Measurements from ENCODE around the gene SOCS6.

SOCS6 gene

DNA sequence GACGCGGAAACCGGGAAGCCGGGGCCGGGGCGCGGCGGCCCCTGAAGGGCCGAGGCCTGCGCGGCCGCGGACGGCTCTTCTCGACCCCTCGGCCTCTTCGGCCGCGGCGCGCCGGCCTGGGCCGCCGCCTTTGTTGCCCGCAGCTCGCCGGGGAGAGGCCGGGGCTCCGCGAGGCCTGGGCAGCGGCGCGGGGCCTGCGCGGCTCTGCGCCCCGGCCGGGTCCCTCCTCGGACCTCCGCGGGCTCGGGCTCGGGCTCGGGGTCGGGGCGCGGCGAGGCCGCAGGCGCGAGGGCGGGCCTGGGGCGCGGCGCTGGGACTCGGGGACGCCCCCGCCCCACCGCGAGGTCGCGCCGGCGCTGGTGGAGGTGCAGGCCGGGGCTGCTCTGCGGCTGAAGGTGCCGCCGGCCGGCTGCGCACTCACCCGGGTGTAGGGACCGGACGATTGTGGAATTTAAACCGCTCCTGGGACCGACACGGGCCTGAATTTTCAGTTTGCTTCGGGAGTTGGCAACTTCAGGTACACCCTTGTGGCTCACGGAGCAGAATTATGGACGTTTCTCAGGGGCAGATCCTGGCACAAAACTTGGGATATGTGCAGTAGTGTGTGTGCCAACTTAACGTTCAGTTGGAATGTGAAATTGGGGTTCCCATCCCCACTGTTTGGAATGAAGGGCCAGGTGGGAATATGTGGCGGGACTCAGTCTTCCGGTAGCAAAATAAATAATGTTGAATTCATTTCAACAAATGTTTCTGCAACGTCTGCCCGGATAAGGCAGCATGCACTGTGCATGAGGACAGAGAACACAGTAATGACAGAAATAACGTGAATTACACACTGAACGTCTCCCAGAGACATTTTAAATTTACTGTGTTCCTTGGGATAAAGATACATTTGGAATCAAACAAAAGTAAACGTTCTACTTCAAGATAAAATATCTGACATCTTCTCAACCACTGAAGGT is 787 bp downstream of the SOCS6 start:
- DNase-seq (ENCODE audit: low spot score): no peak

DNA sequence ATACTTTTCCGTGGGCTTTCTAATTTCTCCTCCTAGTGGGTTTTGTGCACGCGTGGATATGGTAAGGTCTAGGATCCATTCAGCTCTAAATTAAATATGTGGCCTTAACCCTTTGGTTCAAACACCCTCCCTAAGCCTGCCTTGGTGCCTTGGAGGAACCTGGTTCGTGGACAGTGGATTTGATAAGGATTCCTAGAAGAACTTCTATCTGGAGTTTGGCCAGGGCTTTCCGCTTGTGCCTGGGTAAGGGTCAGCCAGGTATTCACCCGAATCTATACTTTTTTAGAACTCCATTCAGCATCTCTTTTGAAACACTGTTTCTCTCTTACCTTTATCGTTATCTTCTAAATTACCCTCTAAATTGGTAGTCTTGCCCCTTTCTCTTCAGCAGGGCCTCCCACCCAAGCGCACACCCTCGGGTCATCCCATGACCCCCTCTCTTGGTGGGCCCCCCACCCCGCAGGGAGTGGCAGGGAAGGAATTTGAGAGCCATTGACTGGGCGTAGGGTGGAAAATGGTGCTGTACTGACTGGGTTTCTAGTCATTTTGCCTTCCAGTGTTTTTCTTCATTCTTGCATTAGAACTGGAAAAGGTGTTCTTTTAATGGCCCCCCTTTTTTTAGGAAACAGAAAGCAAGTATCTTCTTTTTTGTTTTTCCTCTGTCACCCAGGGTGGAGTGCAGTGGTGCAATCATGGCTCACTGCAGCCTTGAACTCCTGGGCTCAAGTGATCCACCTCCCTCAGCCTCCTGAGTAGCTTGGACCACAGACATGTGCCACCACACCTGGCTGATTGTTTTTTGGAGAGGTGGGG is 1.8 kb downstream of the SOCS6 start:
- DNase-seq (ENCODE audit: low spot score): no peak

DNA sequence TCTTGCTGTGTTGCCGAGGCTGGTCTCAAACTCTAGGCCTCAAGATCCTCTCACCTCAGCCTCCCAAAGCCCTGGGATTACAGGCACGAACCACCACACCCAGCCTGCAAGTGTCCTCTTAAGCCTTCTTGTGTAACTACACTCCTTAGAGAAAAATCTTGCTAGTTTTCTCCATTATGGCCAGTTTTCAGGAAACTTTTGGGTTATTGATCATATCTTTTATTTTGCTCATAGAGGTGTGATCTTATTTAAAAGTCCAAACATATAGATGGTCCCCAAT is 2.4 kb downstream of the SOCS6 start:
- no peak for DNase-seq (ENCODE audit: low spot score)

- no peak for DNase-seq (ENCODE audit: low spot score)
Observed at GRCh38 chr18:70292628-70293027, 3.8 kb downstream of the SOCS6 start.

DNA sequence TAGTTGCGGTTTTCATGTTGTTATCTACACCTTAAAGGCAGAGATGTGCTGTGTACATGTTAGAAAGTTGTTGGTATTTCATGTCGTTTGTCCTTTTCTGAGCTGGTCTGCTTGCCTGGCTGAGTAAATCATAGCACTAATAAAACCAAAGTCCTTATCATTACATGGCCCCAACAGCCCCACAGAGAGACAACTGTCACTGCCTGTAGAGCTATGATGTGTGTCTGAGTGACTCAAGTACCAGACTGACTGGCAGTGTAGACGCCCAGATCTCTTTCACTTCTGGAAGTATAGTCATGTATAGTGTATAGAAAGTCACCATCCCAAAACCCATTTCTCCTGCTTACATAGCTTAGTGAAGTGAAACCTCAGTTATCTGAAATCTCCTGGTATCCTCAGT is 4.3 kb downstream of the SOCS6 start:
- DNase-seq (ENCODE audit: low spot score): no peak

DNA sequence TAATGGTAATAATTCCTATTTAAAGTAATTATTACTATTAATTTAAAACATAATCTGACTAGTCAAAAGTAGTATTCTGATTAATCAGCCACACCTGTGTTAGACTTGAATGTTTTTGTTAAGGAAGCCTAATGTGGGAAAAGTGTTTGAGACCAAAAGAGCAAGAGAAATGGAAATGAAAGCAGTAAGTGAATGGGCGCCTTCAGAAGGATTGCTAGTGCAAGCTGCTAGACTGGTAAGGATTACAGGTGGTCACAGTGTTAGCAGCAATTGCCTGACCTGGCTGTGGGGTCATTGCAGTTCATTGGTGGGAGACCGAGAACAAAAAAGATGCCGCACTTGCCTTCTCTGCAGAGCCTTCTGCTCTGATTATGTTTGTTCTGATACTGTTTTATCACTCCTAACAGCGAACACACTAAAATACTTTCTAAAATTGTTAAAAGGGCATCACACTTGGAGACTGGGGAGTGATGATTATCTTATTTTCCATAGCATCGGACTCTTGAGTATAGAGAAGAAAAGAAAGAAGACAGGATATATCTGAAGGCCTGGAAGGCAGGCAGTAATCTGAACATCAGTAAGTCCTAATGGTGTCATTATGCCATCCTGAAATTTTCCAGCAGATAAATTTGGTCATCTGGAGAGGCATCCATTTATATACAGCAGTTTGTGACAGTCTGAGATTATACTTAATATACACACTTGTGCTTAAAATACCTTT is 5.8 kb downstream of the SOCS6 start:
- no peak for DNase-seq (ENCODE audit: low spot score)

DNA sequence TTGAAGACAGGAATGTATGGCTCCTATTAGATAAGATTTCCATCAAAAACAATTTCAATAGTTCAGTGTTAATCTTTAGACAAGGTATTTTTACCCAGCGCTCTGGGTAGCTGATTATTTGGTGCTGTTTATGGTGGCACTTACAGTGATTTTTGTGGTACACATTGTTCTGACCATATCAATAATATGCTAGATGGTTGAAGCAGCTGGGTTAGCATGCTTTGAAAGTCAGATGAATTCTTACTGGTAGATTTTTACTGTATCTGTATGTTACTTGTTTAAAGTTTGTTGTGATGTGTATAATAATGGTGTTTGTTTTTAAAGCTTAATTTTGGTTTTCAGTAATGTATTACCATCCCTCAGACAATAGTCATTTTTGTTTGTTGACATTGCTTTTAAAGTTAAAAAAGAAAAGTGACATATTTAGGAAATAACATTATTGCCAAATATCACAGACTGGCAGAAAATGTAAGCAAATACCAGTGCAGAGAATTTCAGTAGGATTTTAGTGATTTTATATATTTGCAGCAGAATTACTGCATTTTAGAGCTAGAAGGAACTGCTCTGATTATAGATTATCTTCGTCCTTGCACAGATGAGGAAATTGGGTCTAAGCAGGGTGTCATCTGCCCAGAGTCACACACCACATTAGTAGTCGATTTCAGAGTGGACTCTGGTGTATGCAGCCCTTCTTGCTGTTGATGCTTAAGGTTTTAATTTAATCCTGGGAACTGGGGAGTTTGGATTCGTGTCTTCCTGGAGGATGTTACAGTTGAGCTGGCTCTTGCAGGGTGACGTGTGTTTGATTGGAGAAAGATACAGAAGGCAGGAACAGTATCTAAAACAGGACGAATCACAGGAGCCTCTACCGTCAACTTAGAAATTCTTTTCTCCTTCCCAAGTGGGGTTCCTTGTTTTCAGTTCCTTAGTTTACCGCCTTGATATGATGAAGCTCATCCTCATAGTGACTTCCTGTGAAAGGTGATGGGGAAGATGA is 6.6 kb downstream of the SOCS6 start:
- no peak for DNase-seq (ENCODE audit: low spot score)

DNA sequence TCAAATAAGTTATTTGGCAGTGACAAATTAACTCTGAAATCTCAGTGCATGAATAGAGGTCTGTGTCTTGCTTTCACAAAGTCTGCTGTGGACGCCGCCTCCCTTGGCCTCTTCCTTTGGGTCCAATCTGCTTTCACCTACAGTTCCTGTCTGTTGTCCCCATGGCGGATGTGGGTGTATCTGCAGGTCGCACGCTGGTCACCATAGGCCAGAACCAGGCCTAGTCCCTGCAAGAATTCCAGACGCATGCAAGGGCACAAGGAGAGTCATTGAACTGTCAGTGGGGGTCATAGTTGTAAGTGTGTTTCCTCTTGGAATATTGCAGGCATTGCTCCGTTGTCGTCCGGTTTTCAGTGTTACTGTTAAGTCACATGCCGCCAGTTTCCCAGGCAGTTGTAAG is 7.4 kb downstream of the SOCS6 start:
- DNase-seq (ENCODE audit: low spot score): peak; percentile 37

- DNase-seq (ENCODE audit: low spot score): no peak
Observed at GRCh38 chr18:70296781-70297180, 7.9 kb downstream of the SOCS6 start.

DNA sequence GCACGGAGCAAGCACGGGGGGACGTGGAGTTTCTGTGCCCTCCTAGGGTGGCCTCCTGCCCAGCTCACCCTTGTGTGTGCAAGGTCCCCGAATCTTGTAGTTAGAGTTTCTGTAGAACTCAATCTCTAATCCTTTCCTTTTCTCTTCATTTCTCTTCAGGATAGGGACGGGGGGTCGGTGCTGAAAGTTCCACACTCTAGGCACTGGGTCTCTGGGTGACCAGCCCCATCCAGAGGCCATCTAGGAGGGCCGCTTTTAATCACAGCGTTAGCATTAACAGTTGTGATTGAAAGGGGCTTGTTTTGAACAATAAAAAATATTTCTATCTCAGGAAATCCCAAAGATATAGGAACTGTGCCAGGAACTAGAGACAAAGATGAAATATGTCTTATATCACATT is 10.5 kb downstream of the SOCS6 start:
- no peak for DNase-seq (ENCODE audit: low spot score)

GRCh38 chr18:70301667-70302066 is 12.8 kb downstream of the SOCS6 start:
- DNase-seq (ENCODE audit: low spot score): no peak

GRCh38 chr18:70308555-70309294 is 19.9 kb downstream of the SOCS6 start:
- no peak for DNase-seq (ENCODE audit: low spot score)

DNA sequence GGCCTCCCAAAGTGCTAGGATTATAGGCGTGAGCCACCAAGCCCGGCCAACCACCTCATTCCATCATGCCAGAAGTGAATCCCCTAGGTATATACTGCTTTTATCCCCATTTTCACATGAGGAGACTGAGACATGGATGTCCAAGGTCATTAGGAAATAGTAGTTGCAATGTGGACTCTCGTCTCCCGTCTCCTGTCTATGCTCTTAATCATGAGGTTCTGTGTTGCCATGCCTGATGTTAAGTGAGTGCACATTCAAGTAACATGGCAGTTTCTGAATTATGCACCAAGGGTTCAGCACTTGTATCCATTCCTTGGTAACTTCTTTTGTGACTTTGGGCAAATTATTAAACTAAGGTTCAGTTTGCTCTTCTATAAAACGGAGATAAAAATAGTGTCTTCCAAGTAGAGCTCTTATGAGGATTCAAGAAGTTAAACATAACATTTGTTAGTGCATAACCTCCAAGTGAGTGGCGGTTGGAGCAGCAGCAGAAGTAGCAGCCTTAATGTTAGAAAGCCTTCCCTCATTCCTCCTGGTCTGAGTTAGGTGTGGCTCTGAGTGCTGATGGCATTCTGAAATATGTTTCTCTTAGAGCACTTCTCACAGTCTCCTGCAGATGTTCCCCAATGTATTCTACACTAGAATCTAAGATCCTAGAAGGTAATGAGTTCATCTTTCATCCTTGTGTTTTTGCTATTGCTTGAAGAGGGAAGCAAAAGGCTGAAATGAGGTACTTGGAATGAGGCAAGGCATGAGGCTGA is 21.9 kb downstream of the SOCS6 start:
- no peak for DNase-seq (ENCODE audit: low spot score)

DNA sequence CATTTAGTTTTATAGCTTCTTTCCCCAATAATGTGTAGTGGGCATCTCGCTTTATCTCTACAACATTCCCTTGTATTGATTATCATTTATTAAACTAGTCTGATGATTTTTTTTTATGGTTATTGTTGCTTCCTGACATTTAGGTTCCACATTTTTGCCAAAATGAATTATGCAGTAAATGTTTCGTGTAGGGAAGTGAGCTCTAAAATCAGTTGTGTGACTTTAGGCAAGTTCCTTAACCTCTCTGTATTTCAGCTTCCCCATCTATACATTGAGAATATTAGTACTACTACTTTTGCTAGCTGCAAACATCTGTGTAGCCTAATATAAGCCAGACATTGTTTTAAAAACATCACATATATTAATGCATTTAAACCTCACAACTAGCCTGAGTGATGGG is 22.9 kb downstream of the SOCS6 start:
- no peak for DNase-seq (ENCODE audit: low spot score)

DNA sequence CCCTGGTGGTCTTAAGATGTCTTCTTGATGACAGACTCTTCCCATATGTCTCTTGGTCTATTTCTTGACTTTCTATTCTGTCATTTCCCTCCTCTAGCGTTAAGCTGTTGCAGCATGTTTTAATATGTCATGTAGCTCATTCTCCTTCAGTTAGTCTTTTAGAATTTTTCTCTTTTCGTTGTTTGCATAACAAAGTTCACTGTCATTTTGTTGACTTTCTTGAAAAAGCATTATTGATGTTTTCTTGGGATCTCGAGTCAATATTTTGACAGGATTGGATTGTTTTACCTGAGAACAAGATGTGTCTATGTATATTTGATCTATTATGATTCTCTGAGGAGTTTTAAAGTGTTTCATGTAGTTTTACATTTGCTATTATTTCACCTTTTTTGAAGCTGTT is 24.8 kb downstream of the SOCS6 start:
- no peak for DNase-seq (ENCODE audit: low spot score)

- DNase-seq (ENCODE audit: low spot score): no peak
Observed at GRCh38 chr18:70314151-70314782, 25.4 kb downstream of the SOCS6 start.

DNA sequence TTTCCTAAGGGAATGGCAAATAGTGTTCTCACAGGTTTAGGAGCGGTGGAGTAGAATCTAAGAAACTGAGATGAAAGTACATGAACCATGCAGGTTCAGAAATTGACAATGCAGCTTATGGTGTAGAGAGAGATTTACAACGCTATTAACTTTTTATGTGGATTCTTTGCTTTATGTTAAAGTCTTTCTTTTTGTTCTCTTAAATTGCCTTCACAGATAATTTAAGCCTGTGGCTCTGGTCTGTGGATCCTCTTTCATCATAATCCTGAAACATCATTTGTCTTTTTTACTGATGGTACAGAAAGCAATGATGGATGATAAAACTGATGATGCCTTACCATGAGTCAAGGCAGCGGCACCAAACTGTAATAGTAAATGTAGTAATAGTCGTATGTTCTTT is 30.3 kb downstream of the SOCS6 start:
- DNase-seq (ENCODE audit: low spot score): no peak

GRCh38 chr18:70321616-70322015 is 32.8 kb downstream of the SOCS6 start:
- no peak for DNase-seq (ENCODE audit: low spot score)

GRCh38 chr18:70322385-70322784 is 33.5 kb downstream of the SOCS6 start:
- no peak for DNase-seq (ENCODE audit: low spot score)

DNA sequence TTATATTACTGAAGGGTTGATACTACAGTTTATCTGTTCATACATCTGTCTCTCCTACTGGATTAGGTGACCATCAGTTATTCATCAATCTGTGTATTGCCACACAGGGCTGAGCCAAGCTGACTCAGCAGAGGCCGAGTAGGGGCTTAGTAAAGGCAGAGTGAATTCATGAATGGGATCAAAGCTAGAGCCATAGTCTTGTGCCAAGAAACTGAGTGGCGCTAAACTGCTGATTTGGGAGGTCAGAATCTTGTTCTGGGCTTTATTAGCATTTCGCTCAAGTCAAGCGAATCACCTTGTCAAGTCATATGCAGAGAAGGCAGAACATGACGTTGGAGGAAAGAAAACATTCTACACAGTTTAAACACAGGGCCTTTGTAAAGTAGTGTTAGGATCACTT is 34.1 kb downstream of the SOCS6 start:
- peak; percentile 31 for DNase-seq (ENCODE audit: low spot score)
